K562 (cell line): ENCODE measurements around the gene CTSZ. TPM values are rescaled to one million over a fixed set of nuclear protein-coding genes. Genes with fewer than 3 reads are reported as not detected.

Source experiments
- ATAC-seq: fragments of 200-7000 bp; cut with Tn5 transposase; 3 replicates; pipeline ENCODE4 v1.9.1; 2020; ENCODE audit warnings: moderate library complexity
- BruUV-seq: library from RNA; stranded (reverse); fragments of 400-500 nt; replicated peaks from 2 replicates; lab custom pipeline; 2021; lab: Mats Ljungman, UMichigan
- CTCF ChIA-PET: fragments of 300-600 bp; formaldehyde crosslinking; extraction: SDS; loops from one replicate; lab custom pipeline; 2021; ENCODE audit warnings: low intra/inter-chr PET ratio; lab: Yijun Ruan, JAX
- POLR2A ChIA-PET: fragments of 300-600, 350-650 bp; sonication (Branson Sonifier 250); formaldehyde crosslinking; extraction: SDS; loops from one replicate; lab custom pipeline; 2021; ENCODE audit warnings: antibody characterized with exemption, inconsistent platforms; lab: Yijun Ruan, JAX
- DNase-seq, 4 experiments: peaks; one replicate each; pipeline versions ENCODE4 v3.0.0 to v3.0.0-alpha.2; 2011 to 2018; ENCODE audit warnings: low spot score in 3 of 4, mixed read lengths in 3 of 4; ENCODE audit errors: extremely low read depth in 1 of 4
- FAIRE-seq: peaks from 2 replicates; lab custom pipeline; 2011; peaks lifted over from hg19 to GRCh38; lab: Jason Lieb, UNC
- H2AFZ ChIP-seq: 2 replicates; pipeline ENCODE4 v1.6.0; 2011; ENCODE audit warnings: low read depth, low read length, control low read depth, inconsistent platforms
- H3K27ac ChIP-seq: fragments of 200-600 bp; 3 replicates; pipeline ENCODE4 v1.8.0; 2011; ENCODE audit warnings: low read depth, mild to moderate bottlenecking, control low read depth, inconsistent platforms, low read length, moderate library complexity, mixed read lengths; ENCODE audit errors: extremely low read depth
- H3K27me3 ChIP-seq, 2 experiments: fragments of 300-600 bp in 1 of 2; 2 replicates in 1 of 2; 3 replicates in 1 of 2; pipeline versions ENCODE4 v1.6.0 to v1.8.0; 2011; ENCODE audit warnings: inconsistent platforms in 2 of 2, low read length in 2 of 2, mild to moderate bottlenecking in 1 of 2, mixed read lengths in 1 of 2, moderate library complexity in 1 of 2; ENCODE audit not compliant: control insufficient read depth in 2 of 2, insufficient read depth in 2 of 2
- H3K36me3 ChIP-seq: fragments of 300-600 bp; 3 replicates; pipeline ENCODE4 v1.8.0; 2011; ENCODE audit warnings: mild to moderate bottlenecking, low read length, inconsistent platforms; ENCODE audit not compliant: control insufficient read depth, insufficient read depth
- H3K4me1 ChIP-seq, 2 experiments: fragments of 200-600 bp in 1 of 2; replicated peaks in 1 of 2; 2 replicates in 1 of 2; 3 replicates in 1 of 2; pipeline versions ENCODE4 v1.5.1 to v1.8.0; 2011; ENCODE audit warnings: inconsistent platforms in 2 of 2, low read length in 2 of 2, mild to moderate bottlenecking in 1 of 2, mixed read lengths in 1 of 2, moderate library complexity in 1 of 2; ENCODE audit not compliant: control insufficient read depth in 2 of 2, insufficient read depth in 2 of 2
- H3K4me2 ChIP-seq: 2 replicates; pipeline ENCODE4 v1.6.1; 2011; ENCODE audit warnings: low read length, control low read depth, inconsistent platforms, mixed read lengths; ENCODE audit not compliant: insufficient read depth
- H3K4me3 ChIP-seq: fragments of 200-600 bp; sonication (generic), shearing (Covaris generic); 2 replicates; pipeline ENCODE4 v1.5.1; 2016; ENCODE audit warnings: control low read depth, inconsistent platforms
- H3K79me2 ChIP-seq: fragments of 200-600 bp; 3 replicates; pipeline ENCODE4 v1.8.0; 2011; ENCODE audit warnings: low read length, inconsistent platforms; ENCODE audit not compliant: control insufficient read depth, insufficient read depth
- H3K9ac ChIP-seq, 2 experiments: 2 replicates each; pipeline versions ENCODE4 v1.6.0 to v1.6.1; 2011; ENCODE audit warnings: low read depth in 2 of 2, low read length in 2 of 2, control low read depth in 1 of 2, inconsistent platforms in 1 of 2, mild to moderate bottlenecking in 1 of 2, mixed read lengths in 1 of 2; ENCODE audit not compliant: insufficient read depth in 1 of 2
- H3K9me1 ChIP-seq: one replicate; pipeline ENCODE4 v1.6.0; 2011; ENCODE audit warnings: inconsistent platforms, mild to moderate bottlenecking, low read length, moderate library complexity; ENCODE audit not compliant: control insufficient read depth, insufficient read depth
- H3K9me3 ChIP-seq: replicated peaks from 2 replicates; pipeline ENCODE4 v1.5.1; 2011; ENCODE audit warnings: low read depth, low read length, inconsistent platforms; ENCODE audit not compliant: control insufficient read depth, insufficient read depth
- H4K20me1 ChIP-seq: replicated peaks from 2 replicates; pipeline ENCODE4 v1.6.1; 2011; ENCODE audit warnings: low read length, inconsistent platforms, mixed read lengths; ENCODE audit not compliant: control insufficient read depth, insufficient read depth
- CBFB ChIP-seq: sonication (generic); formaldehyde crosslinking; IDR thresholded peaks from 2 replicates; pipeline ENCODE4 v1.4.0; 2020; ENCODE audit warnings: mild to moderate bottlenecking, missing genetic modification reagents
- CHD4 ChIP-seq: fragments of 200-600 bp; sonication (generic); IDR thresholded peaks from 3 replicates; pipeline ENCODE4 v1.6.1; 2012; ENCODE audit warnings: low read depth, mild to moderate bottlenecking, mixed read lengths, low read length, inconsistent platforms; ENCODE audit not compliant: insufficient read depth, insufficient replicate concordance, poor library complexity, severe bottlenecking
- HDAC1 ChIP-seq, 2 experiments: fragments of 450-650 bp; IDR thresholded peaks; 2 replicates each; pipeline ENCODE4 v1.6.1; 2016 to 2017; ENCODE audit warnings: inconsistent platforms in 1 of 2, mild to moderate bottlenecking in 1 of 2, moderate library complexity in 1 of 2
- KAT7 ChIP-seq: sonication (generic); formaldehyde crosslinking; IDR thresholded peaks from 2 replicates; pipeline ENCODE4 v1.8.0; 2022; ENCODE audit warnings: missing genetic modification reagents, mild to moderate bottlenecking, borderline replicate concordance
- SRSF7 ChIP-seq: fragments of 200-400 bp; formaldehyde crosslinking; optimal IDR thresholded peaks from 2 replicates; pipeline ENCODE3; 2017; ENCODE audit warnings: mild to moderate bottlenecking, low read depth, low read length
- ZFX ChIP-seq: sonication (generic); formaldehyde crosslinking; IDR thresholded peaks from 2 replicates; pipeline ENCODE4 v1.8.0; 2022; ENCODE audit warnings: mild to moderate bottlenecking, missing genetic modification reagents, moderate library complexity
- ZNF175 ChIP-seq: fragments of 200-800 bp; sonication (Bioruptor generic); IDR thresholded peaks from 2 replicates; pipeline ENCODE4 v1.6.1; 2016; ENCODE audit warnings: low read depth, mild to moderate bottlenecking, missing genetic modification characterization, missing compliant biosample characterization
- ZNF184 ChIP-seq: sonication (generic); formaldehyde crosslinking; IDR thresholded peaks from 2 replicates; pipeline ENCODE4 v1.5.0; 2020; ENCODE audit warnings: missing genetic modification reagents
- ZNF444 ChIP-seq: fragments of 250-450 bp; sonication (Bioruptor Pico); IDR thresholded peaks from 2 replicates; pipeline ENCODE4 v1.4.0; 2020; ENCODE audit warnings: mild to moderate bottlenecking, moderate library complexity
- ZNF584 ChIP-seq: fragments of 200-800 bp; sonication (Bioruptor generic); IDR thresholded peaks from 2 replicates; pipeline ENCODE4 v1.6.1; 2016; ENCODE audit warnings: low read depth, mild to moderate bottlenecking, missing genetic modification characterization, missing compliant biosample characterization
- WGBS: fragments of 100-300 bp; shearing (Covaris generic); methylation state at CpG from one replicate; pipeline ENCODE4 v1.1.6; 2016; ENCODE audit warnings: low coverage, mixed read lengths; ENCODE audit not compliant: insufficient coverage; ENCODE audit errors: missing lambda C conversion rate; 5-methylcytosine and 5-hydroxymethylcytosine counted together
- in situ Hi-C: fragments of 300-500 bp; cut with MboI; formaldehyde crosslinking; loops from 4 replicates; pipeline ENCODE4 v1.15.0; 2018; ENCODE audit warnings: inconsistent platforms, mixed read lengths
- intact Hi-C: fragments of 100-400 bp; cut with micrococcal nuclease; formaldehyde crosslinking; loops from 2 replicates; pipeline ENCODE4 v1.14.2; 2022
- polyA plus RNA-seq, 8 experiments: library from polyadenylated mRNA; depleted of rRNA in 4 of 8; stranded (reverse) in 5 of 8; unstranded in 3 of 8; fragments of >200 nt; fragmentation: Nextera tagmentation in 2 of 8; fragmentation: Illumina TruSeq in 1 of 8; extraction: Ambion mirVana in 2 of 8; extraction: Trizol in 1 of 8; gene quantifications; 2 replicates each; pipeline versions ENCODE4 v1.2.1 to v1.2.3, GENCODE V29; 2011 to 2014; ENCODE audit warnings: inconsistent platforms in 1 of 8, missing spikeins in 1 of 8
- total RNA-seq, 7 experiments: library from RNA; depleted of rRNA in 6 of 7; stranded (reverse); fragments of >200 nt in 6 of 7; fragmentation: Illumina TruSeq in 2 of 7; extraction: Trizol in 2 of 7; gene quantifications; 2 replicates each; pipeline versions ENCODE4 v1.2.1 to v1.2.3, GENCODE V29; 2011 to 2021; ENCODE audit warnings: low replicate concordance in 1 of 7
- TF ChIP-seq, protein P1 (sequence below): sonication (generic); formaldehyde crosslinking; IDR thresholded peaks from 2 replicates; pipeline ENCODE4 v1.8.0; 2022; ENCODE audit warnings: mild to moderate bottlenecking, missing genetic modification reagents
- TF ChIP-seq, protein P2 (sequence below): fragments of 450-650 bp; IDR thresholded peaks from 2 replicates; pipeline ENCODE4 v1.6.1; 2017; ENCODE audit warnings: antibody characterized with exemption, mild to moderate bottlenecking

Gene CTSZ
- total and polyA plus RNA-seq, 9 of the 15 experiments (the other 6 are each of a cell fraction or from before 2014, with no cell fraction given), result 1.6 to 143 (median 82.8) TPM

DNA sequence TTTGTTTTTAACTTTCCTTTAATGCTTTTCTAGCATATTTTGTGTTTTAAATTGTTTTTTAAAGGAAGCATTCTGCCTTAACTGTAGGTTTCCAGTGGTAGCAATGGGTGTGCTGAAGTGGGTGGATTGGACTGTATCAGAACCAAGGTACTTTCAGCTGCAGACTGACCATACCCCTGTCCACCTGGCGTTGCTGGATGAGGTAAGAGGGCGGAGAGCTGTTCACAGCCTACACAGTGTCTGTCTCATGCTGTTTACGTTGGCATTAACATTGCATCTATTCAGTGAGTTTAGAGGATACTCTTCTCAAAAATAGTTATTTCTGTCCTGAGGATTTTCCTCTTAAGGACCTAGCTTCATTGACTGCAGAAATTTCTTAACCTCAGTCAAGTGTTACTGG, 14.1 kb downstream of the CTSZ start (continued):
- no peak for TF ChIP-seq ZNF584 (CRISPR knock-in tag)

DNA sequence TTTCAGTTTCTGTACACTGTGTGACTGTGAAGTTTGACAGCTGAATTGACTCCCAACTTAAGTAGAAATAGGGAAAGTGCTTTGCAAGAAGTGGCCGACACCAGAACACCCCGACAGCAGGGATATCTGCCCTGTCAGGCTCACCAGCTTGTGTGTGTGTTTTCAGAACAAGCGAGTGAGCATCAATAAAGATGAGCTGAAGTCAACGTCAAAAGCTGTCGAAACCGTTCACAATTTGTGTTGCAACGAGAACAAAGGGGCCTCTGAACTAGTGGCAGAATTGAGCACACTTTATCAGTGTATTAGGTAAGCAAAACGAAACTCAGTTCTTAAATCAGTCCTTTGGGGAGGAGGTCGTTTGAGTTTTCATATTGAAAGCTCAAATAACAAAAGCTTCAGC, 15.3 kb downstream of the CTSZ start:
- H3K79me2 ChIP-seq, result peaks cover 10% of the 10 kb centered on the region; the same call in 1 of the 3 replicates
- H3K27ac ChIP-seq, result no peak overlapping the region
- H3K9me3 ChIP-seq, result no peaks in the 10 kb centered on the region
- BruUV-seq, result no TSS peak
- no peak overlapping the region for H3K9ac ChIP-seq
- no peak overlapping the region for H3K4me3 ChIP-seq
- POLR2A ChIA-PET, result interaction anchor here (0.6 to 4.0 kb wide), 4 partner anchors 9 to 74 kb away, joined by 3 to 29 read pairs (median 3); partner anchors contain the start of gene NELFCD
- intact Hi-C loops, result no loop called here
- 86% methylated on average over 9 of the region's 9 CpGs for WGBS
- CTCF ChIA-PET, result no interaction called here
- no peak for ATAC-seq
- in situ Hi-C loops, result no loop called here
- no peak overlapping the region for H3K4me2 ChIP-seq
- H3K27me3 ChIP-seq, result no peaks in the 10 kb centered on the region
- DNase-seq, result no peak
- no peak overlapping the region for H2AFZ ChIP-seq
- H3K9me1 ChIP-seq, result no peaks in the 10 kb centered on the region
- no peak for FAIRE-seq
- peaks cover 98% of the 10 kb centered on the region for H3K36me3 ChIP-seq
- peaks cover 0 to 7% of the 10 kb centered on the region in 2 experiments; a peak in 1 of 5 replicates for H3K4me1 ChIP-seq
- 0 out of 2 replicates have a peak, but pooled peaks cover 4% of the 10 kb centered on the region for H4K20me1 ChIP-seq
- TF ChIP-seq ZNF444 (CRISPR knock-in tag) (no peak), CBFB (CRISPR knock-in tag) (no peak), ZFX (CRISPR knock-in tag) (no peak), HDAC1 (IDR thresholded peaks at IDR 0.05) (no peak), ZNF175 (CRISPR knock-in tag) (no peak), CHD4 (no peak), KAT7 (CRISPR knock-in tag) (no peak), ZNF184 (CRISPR knock-in tag) (no peak), SRSF7 (no peak)
- TF ChIP-seq, protein P1, sequence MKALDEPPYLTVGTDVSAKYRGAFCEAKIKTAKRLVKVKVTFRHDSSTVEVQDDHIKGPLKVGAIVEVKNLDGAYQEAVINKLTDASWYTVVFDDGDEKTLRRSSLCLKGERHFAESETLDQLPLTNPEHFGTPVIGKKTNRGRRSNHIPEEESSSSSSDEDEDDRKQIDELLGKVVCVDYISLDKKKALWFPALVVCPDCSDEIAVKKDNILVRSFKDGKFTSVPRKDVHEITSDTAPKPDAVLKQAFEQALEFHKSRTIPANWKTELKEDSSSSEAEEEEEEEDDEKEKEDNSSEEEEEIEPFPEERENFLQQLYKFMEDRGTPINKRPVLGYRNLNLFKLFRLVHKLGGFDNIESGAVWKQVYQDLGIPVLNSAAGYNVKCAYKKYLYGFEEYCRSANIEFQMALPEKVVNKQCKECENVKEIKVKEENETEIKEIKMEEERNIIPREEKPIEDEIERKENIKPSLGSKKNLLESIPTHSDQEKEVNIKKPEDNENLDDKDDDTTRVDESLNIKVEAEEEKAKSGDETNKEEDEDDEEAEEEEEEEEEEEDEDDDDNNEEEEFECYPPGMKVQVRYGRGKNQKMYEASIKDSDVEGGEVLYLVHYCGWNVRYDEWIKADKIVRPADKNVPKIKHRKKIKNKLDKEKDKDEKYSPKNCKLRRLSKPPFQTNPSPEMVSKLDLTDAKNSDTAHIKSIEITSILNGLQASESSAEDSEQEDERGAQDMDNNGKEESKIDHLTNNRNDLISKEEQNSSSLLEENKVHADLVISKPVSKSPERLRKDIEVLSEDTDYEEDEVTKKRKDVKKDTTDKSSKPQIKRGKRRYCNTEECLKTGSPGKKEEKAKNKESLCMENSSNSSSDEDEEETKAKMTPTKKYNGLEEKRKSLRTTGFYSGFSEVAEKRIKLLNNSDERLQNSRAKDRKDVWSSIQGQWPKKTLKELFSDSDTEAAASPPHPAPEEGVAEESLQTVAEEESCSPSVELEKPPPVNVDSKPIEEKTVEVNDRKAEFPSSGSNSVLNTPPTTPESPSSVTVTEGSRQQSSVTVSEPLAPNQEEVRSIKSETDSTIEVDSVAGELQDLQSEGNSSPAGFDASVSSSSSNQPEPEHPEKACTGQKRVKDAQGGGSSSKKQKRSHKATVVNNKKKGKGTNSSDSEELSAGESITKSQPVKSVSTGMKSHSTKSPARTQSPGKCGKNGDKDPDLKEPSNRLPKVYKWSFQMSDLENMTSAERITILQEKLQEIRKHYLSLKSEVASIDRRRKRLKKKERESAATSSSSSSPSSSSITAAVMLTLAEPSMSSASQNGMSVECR (CRISPR knock-in tag), result no peak
- TF ChIP-seq, protein P2, sequence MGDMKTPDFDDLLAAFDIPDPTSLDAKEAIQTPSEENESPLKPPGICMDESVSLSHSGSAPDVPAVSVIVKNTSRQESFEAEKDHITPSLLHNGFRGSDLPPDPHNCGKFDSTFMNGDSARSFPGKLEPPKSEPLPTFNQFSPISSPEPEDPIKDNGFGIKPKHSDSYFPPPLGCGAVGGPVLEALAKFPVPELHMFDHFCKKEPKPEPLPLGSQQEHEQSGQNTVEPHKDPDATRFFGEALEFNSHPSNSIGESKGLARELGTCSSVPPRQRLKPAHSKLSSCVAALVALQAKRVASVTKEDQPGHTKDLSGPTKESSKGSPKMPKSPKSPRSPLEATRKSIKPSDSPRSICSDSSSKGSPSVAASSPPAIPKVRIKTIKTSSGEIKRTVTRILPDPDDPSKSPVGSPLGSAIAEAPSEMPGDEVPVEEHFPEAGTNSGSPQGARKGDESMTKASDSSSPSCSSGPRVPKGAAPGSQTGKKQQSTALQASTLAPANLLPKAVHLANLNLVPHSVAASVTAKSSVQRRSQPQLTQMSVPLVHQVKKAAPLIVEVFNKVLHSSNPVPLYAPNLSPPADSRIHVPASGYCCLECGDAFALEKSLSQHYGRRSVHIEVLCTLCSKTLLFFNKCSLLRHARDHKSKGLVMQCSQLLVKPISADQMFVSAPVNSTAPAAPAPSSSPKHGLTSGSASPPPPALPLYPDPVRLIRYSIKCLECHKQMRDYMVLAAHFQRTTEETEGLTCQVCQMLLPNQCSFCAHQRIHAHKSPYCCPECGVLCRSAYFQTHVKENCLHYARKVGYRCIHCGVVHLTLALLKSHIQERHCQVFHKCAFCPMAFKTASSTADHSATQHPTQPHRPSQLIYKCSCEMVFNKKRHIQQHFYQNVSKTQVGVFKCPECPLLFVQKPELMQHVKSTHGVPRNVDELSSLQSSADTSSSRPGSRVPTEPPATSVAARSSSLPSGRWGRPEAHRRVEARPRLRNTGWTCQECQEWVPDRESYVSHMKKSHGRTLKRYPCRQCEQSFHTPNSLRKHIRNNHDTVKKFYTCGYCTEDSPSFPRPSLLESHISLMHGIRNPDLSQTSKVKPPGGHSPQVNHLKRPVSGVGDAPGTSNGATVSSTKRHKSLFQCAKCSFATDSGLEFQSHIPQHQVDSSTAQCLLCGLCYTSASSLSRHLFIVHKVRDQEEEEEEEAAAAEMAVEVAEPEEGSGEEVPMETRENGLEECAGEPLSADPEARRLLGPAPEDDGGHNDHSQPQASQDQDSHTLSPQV, result no peak
